H1 (cell line): Measurements from ENCODE around the gene SPIRE2. TPM values are rescaled to one million over a fixed set of nuclear protein-coding genes. Genes with fewer than 3 reads are reported as not detected.

Experiments used
- CTCF ChIA-PET: fragments of 300-600 bp; sonication (Branson Sonifier 250); formaldehyde crosslinking; loops from one replicate; lab custom pipeline; 2021; ENCODE audit not compliant: partially characterized antibody; lab: Charles Lee
- POLR2A ChIA-PET: fragments of 300-600 bp; sonication (Branson Sonifier 250); formaldehyde crosslinking; loops from one replicate; lab custom pipeline; 2021; ENCODE audit warnings: inconsistent platforms; ENCODE audit not compliant: partially characterized antibody; lab: Charles Lee
- DNase-seq, 2 experiments: peaks; one replicate each; pipeline versions ENCODE4 v3.0.0 to v3.0.0-alpha.2; 2010 to 2022; ENCODE audit warnings: low spot score in 2 of 2, low read depth in 1 of 2, mixed read lengths in 1 of 2
- FAIRE-seq: peaks from 2 replicates; lab custom pipeline; 2011; peaks lifted over from hg19 to GRCh38; lab: Jason Lieb, UNC
- H2AFZ ChIP-seq: 2 replicates; pipeline ENCODE4 v1.8.1; 2012; ENCODE audit warnings: low read length, inconsistent platforms
- H2AK5ac ChIP-seq: 2 replicates; pipeline ENCODE4 v1.6.1; 2013; ENCODE audit warnings: low read depth, low read length
- H2BK120ac ChIP-seq: replicated peaks from 2 replicates; pipeline ENCODE3; 2013; ENCODE audit warnings: low read depth, low read length, inconsistent platforms
- H2BK12ac ChIP-seq: 2 replicates; pipeline ENCODE4 v1.6.1; 2013; ENCODE audit warnings: low read depth, low read length
- H2BK15ac ChIP-seq: 2 replicates; pipeline ENCODE4 v1.6.1; 2013; ENCODE audit warnings: low read length
- H2BK20ac ChIP-seq: 2 replicates; pipeline ENCODE4 v1.6.1; 2013; ENCODE audit warnings: low read length
- H2BK5ac ChIP-seq: 2 replicates; pipeline ENCODE4 v1.6.1; 2013; ENCODE audit warnings: low read depth, low read length
- H3K14ac ChIP-seq: 2 replicates; pipeline ENCODE4 v1.6.1; 2013; ENCODE audit warnings: inconsistent platforms; ENCODE audit not compliant: insufficient read length
- H3K18ac ChIP-seq: 2 replicates; pipeline ENCODE4 v1.6.1; 2013; ENCODE audit warnings: low read length; ENCODE audit errors: extremely low read depth
- H3K23ac ChIP-seq: 2 replicates; pipeline ENCODE4 v1.6.1; 2013; ENCODE audit warnings: inconsistent platforms; ENCODE audit not compliant: insufficient read length
- H3K23me2 ChIP-seq: 2 replicates; pipeline ENCODE4 v1.6.1; 2013; ENCODE audit warnings: low read depth, low read length
- H3K27ac ChIP-seq: 2 replicates; pipeline ENCODE4 v1.6.1; 2011; ENCODE audit warnings: low read depth, low read length, inconsistent platforms
- H3K27me3 ChIP-seq, 4 experiments: replicated peaks in 1 of 4; 1 replicate in 1 of 4; 2 replicates in 3 of 4; pipeline versions ENCODE4 v1.6.1 to v1.8.1; 2011 to 2013; ENCODE audit warnings: low read length in 3 of 4, mild to moderate bottlenecking in 3 of 4, inconsistent platforms in 2 of 4, mixed read lengths in 2 of 4, moderate library complexity in 1 of 4; ENCODE audit not compliant: control insufficient read depth in 3 of 4, insufficient read depth in 3 of 4; ENCODE audit errors: extremely low read depth in 1 of 4
- H3K36me3 ChIP-seq, 4 experiments: 2 replicates each; pipeline versions ENCODE4 v1.6.1 to v1.8.1; 2011 to 2013; ENCODE audit warnings: mild to moderate bottlenecking in 4 of 4, low read length in 3 of 4, moderate library complexity in 2 of 4, control low read depth in 1 of 4, inconsistent platforms in 1 of 4; ENCODE audit not compliant: insufficient read depth in 4 of 4, control insufficient read depth in 2 of 4
- H3K4ac ChIP-seq: replicated peaks from 2 replicates; pipeline ENCODE3; 2013; ENCODE audit warnings: low read length, low read depth, mixed read lengths, inconsistent platforms; ENCODE audit not compliant: insufficient read length
- H3K4me1 ChIP-seq, 4 experiments: replicated peaks in 1 of 4; 1 replicate in 1 of 4; 2 replicates in 3 of 4; pipeline versions ENCODE4 v1.6.1 to v1.8.1; 2011 to 2013; ENCODE audit warnings: low read length in 3 of 4, inconsistent platforms in 2 of 4, mixed read lengths in 1 of 4; ENCODE audit not compliant: insufficient read depth in 4 of 4, control insufficient read depth in 3 of 4
- H3K4me2 ChIP-seq, 2 experiments: 2 replicates each; pipeline versions ENCODE4 v1.6.1 to v1.8.1; 2011 to 2013; ENCODE audit warnings: low read depth in 2 of 2, low read length in 2 of 2, control low read depth in 1 of 2, inconsistent platforms in 1 of 2, mild to moderate bottlenecking in 1 of 2; ENCODE audit not compliant: insufficient read depth in 1 of 2
- H3K4me3 ChIP-seq, 4 experiments: fragments of 200-600, 300-600 bp in 1 of 4; sonication (generic), shearing (Covaris generic), sonication (Bioruptor Twin) in 1 of 4; 2 replicates each; pipeline versions ENCODE4 v1.5.1 to v1.8.1; 2011 to 2016; ENCODE audit warnings: low read length in 4 of 4, low read depth in 3 of 4, control low read depth in 2 of 4, inconsistent platforms in 2 of 4, mild to moderate bottlenecking in 2 of 4, mixed read lengths in 1 of 4, moderate library complexity in 1 of 4; ENCODE audit not compliant: insufficient read depth in 2 of 4; ENCODE audit errors: extremely low read depth in 1 of 4
- H3K56ac ChIP-seq: replicated peaks from 2 replicates; pipeline ENCODE3; 2013; ENCODE audit warnings: low read depth, mild to moderate bottlenecking, mixed read lengths, low read length, inconsistent platforms; ENCODE audit not compliant: insufficient read length
- H3K79me1 ChIP-seq: 2 replicates; pipeline ENCODE4 v1.6.1; 2013; ENCODE audit warnings: low read depth, low read length, control low read depth
- H3K79me2 ChIP-seq, 2 experiments: 2 replicates each; pipeline versions ENCODE4 v1.6.1 to v1.8.1; 2012 to 2013; ENCODE audit warnings: low read length in 2 of 2, mild to moderate bottlenecking in 2 of 2, inconsistent platforms in 1 of 2; ENCODE audit not compliant: insufficient read depth in 2 of 2, control insufficient read depth in 1 of 2
- H3K9ac ChIP-seq, 4 experiments: replicated peaks in 1 of 4; 1 replicate in 1 of 4; 2 replicates in 3 of 4; pipeline versions ENCODE4 v1.6.1 to v1.8.1; 2011 to 2013; ENCODE audit warnings: low read depth in 3 of 4, low read length in 3 of 4, control low read depth in 2 of 4, mild to moderate bottlenecking in 2 of 4, moderate library complexity in 2 of 4, inconsistent platforms in 1 of 4; ENCODE audit errors: extremely low read depth in 1 of 4
- H3K9me3 ChIP-seq, 2 experiments: 2 replicates each; pipeline versions ENCODE4 v1.6.1 to v1.8.1; 2012 to 2013; ENCODE audit warnings: mild to moderate bottlenecking in 2 of 2, moderate library complexity in 2 of 2, control low read depth in 1 of 2, inconsistent platforms in 1 of 2, low read depth in 1 of 2, low read length in 1 of 2, mixed read lengths in 1 of 2; ENCODE audit not compliant: insufficient read depth in 2 of 2
- H4K20me1 ChIP-seq, 2 experiments: replicated peaks in 1 of 2; 2 replicates each; pipeline versions ENCODE3 to v1.8.1; 2011 to 2013; ENCODE audit warnings: inconsistent platforms in 2 of 2, low read length in 2 of 2, mild to moderate bottlenecking in 1 of 2; ENCODE audit not compliant: insufficient read depth in 2 of 2, control insufficient read depth in 1 of 2
- H4K5ac ChIP-seq: 2 replicates; pipeline ENCODE4 v1.6.1; 2013; ENCODE audit warnings: low read length, low read depth, mixed read lengths, inconsistent platforms; ENCODE audit not compliant: insufficient read length
- H4K8ac ChIP-seq: 2 replicates; pipeline ENCODE4 v1.8.0; 2013; ENCODE audit warnings: mild to moderate bottlenecking, moderate library complexity, low read length, inconsistent platforms; ENCODE audit not compliant: insufficient read depth; ENCODE audit errors: extremely low read depth
- H4K91ac ChIP-seq: replicated peaks from 2 replicates; pipeline ENCODE3; 2013; ENCODE audit warnings: low read length, mixed read lengths, inconsistent platforms; ENCODE audit not compliant: insufficient read length
- CBX8 ChIP-seq: fragments of 300-800, 300-1000 bp; sonication (generic); IDR thresholded peaks from 2 replicates; pipeline ENCODE4 v1.7.1; 2016; ENCODE audit warnings: low read depth, low read length, borderline replicate concordance
- CHD1 ChIP-seq: IDR thresholded peaks from 2 replicates; pipeline ENCODE4 v1.6.1; 2012; ENCODE audit warnings: low read depth, low read length, improper control_type of control experiment
- CREB1 ChIP-seq: IDR thresholded peaks from 2 replicates; pipeline ENCODE4 v1.6.1; 2012; ENCODE audit warnings: inconsistent platforms
- JUN ChIP-seq: IDR thresholded peaks from 2 replicates; pipeline ENCODE4 v1.6.1; 2011; ENCODE audit warnings: low read depth, mild to moderate bottlenecking, improper control_type of control experiment, low read length
- JUND ChIP-seq: IDR thresholded peaks from 2 replicates; pipeline ENCODE4 v1.6.1; 2011; ENCODE audit warnings: mild to moderate bottlenecking, improper control_type of control experiment, low read length
- KDM1A ChIP-seq: fragments of 200-600, 300-600 bp; sonication (generic); IDR thresholded peaks from 2 replicates; pipeline ENCODE4 v1.7.1; 2016; ENCODE audit warnings: mild to moderate bottlenecking, low read length, borderline replicate concordance
- MAFK ChIP-seq: IDR thresholded peaks from 2 replicates; pipeline ENCODE4 v1.6.1; 2012; ENCODE audit warnings: low read depth, mild to moderate bottlenecking, improper control_type of control experiment, low read length
- NRF1 ChIP-seq: IDR thresholded peaks from 2 replicates; pipeline ENCODE4 v1.6.1; 2011; ENCODE audit warnings: mild to moderate bottlenecking, low read depth, low read length, improper control_type of control experiment
- PHF8 ChIP-seq: fragments of 200-600 bp; sonication (generic); conservative IDR thresholded peaks from 2 replicates; pipeline ENCODE4 v1.7.1; 2012; ENCODE audit warnings: low read depth, mild to moderate bottlenecking, inconsistent platforms, low read length, moderate library complexity
- POU5F1 ChIP-seq: IDR thresholded peaks from 2 replicates; pipeline ENCODE4 v1.6.1; 2011; ENCODE audit warnings: low read depth, mild to moderate bottlenecking, low read length, moderate library complexity
- RBBP5 ChIP-seq: IDR thresholded peaks from 2 replicates; pipeline ENCODE4 v1.7.1; 2012; ENCODE audit warnings: low read depth, mild to moderate bottlenecking, inconsistent platforms, low read length, moderate library complexity, borderline replicate concordance
- SP4 ChIP-seq: IDR thresholded peaks from 2 replicates; pipeline ENCODE4 v1.6.1; 2012; ENCODE audit warnings: low read length, inconsistent platforms
- TAF7 ChIP-seq: optimal IDR thresholded peaks from 2 replicates; pipeline ENCODE3; 2011; ENCODE audit warnings: low read depth, mild to moderate bottlenecking, inconsistent platforms, low read length, moderate library complexity, borderline replicate concordance
- TBP ChIP-seq: IDR thresholded peaks from 2 replicates; pipeline ENCODE4 v1.6.1; 2011; ENCODE audit warnings: low read depth, low read length, improper control_type of control experiment
- USF2 ChIP-seq: IDR thresholded peaks from 2 replicates; pipeline ENCODE4 v1.6.1; 2011; ENCODE audit warnings: low read length, improper control_type of control experiment
- WGBS, 2 experiments: shearing (Covaris generic) in 1 of 2; methylation state at CpG; one replicate each; pipeline versions ENCODE4 v1.1.6 to v1.1.7; 2013 to 2015; ENCODE audit warnings: low lambda C conversion rate in 2 of 2, mixed read lengths in 2 of 2, inconsistent platforms in 1 of 2, low coverage in 1 of 2, missing lambda C conversion rate in 1 of 2; ENCODE audit not compliant: insufficient replicate concordance in 2 of 2, insufficient coverage in 1 of 2, insufficient read length in 1 of 2; ENCODE audit errors: extremely low coverage in 1 of 2, missing lambda C conversion rate in 1 of 2; 5-methylcytosine and 5-hydroxymethylcytosine counted together
- polyA plus RNA-seq, 7 experiments: library from polyadenylated mRNA; depleted of rRNA in 3 of 7; stranded (reverse) in 5 of 7; unstranded in 2 of 7; fragments of >200 nt in 5 of 7; fragments of 200-250 nt in 2 of 7; gene quantifications; 1 replicate in 5 of 7; 2 replicates in 1 of 7; 4 replicates in 1 of 7; pipeline versions ENCODE4 v1.2.1 to v1.2.3, GENCODE V29; 2011 to 2013; ENCODE audit warnings: missing spikeins in 2 of 7, mixed read lengths in 2 of 7
- total RNA-seq: library from RNA; stranded (reverse); fragmentation: NEBNext Ultra II Directional; extraction: Animal tissue kit (Norgen Biotek cat#: 25700); gene quantifications from 2 replicates; pipeline ENCODE4 v1.2.1, GENCODE V29; 2021

The SPIRE2 gene
- total and polyA plus RNA-seq, 2 of the 8 experiments (the other 6 are each of a cell fraction or from before 2014, with no cell fraction given), result 7.4 to 15.4 TPM

- Histone ChIP-seq H3K56ac (no peak overlapping the region), H3K23ac (no peak overlapping the region), H3K79me1 (peaks cover 2% of the 10 kb centered on the region; the same call in 1 of the 2 replicates), H4K5ac (no peak overlapping the region), H3K4me2 (no peak overlapping the region), H3K9me3 (no peaks in the 10 kb centered on the region), H4K8ac (no peak overlapping the region), H2BK12ac (no peak overlapping the region), H4K91ac (no peak overlapping the region), H3K79me2 (no peaks in the 10 kb centered on the region), H2BK120ac (no peak overlapping the region), H3K9ac (no peak overlapping the region), H3K23me2 (no peaks in the 10 kb centered on the region), H2AK5ac (no peak overlapping the region), H4K20me1 (peaks cover 5 to 10% of the 10 kb centered on the region in 2 experiments), H3K18ac (no peak overlapping the region), H3K14ac (no peak overlapping the region), H3K27me3 (no peaks in the 10 kb centered on the region), H3K4me3 (no peak overlapping the region), H2AFZ (no peak overlapping the region), H3K36me3 (peaks cover 4 to 41% (median 24%) of the 10 kb centered on the region in 4 experiments; a peak in 6 of 8 replicates), H2BK20ac (no peak overlapping the region), H3K27ac (no peak overlapping the region), H2BK5ac (no peak overlapping the region), H3K4ac (no peak overlapping the region), H2BK15ac (no peak overlapping the region), H3K4me1 (no peaks in the 10 kb centered on the region)
- WGBS, 2 experiments, result 94% methylated on average over 9 of the region's 9 CpGs; no CpG with 5 or more reads in 1 of the 2 experiments
- ChIA-PET POLR2A (no interaction called here), CTCF (interaction anchor here (1.1 kb wide), 1 partner anchor 20 kb away, joined by 4 read pairs; no protein-coding TSS in a partner anchor)
- FAIRE-seq (no peak), DNase-seq (no peak)
- TF ChIP-seq JUN, result no peak
- TF ChIP-seq POU5F1, result no peak
- no peak for TF ChIP-seq CREB1
- no peak for TF ChIP-seq RBBP5
- no peak for TF ChIP-seq NRF1
- TF ChIP-seq PHF8, result no peak
- TF ChIP-seq MAFK, result no peak
- TF ChIP-seq SP4, result no peak
- no peak for TF ChIP-seq USF2
- TF ChIP-seq TAF7, result no peak
- TF ChIP-seq JUND, result no peak
- no peak for TF ChIP-seq CBX8
- TF ChIP-seq CHD1, result no peak
- no peak for TF ChIP-seq KDM1A
- TF ChIP-seq TBP, result no peak
These were observed 61.9 kb downstream of the SPIRE2 start for GRCh38 chr16:89890200-89890599.
